Natural killer cell (primary cell): ENCODE results near the gene TSPOAP1. TPM values are rescaled to one million over a fixed set of nuclear protein-coding genes. Genes with fewer than 3 reads are reported as not detected.
A peak's percentile ranks its signal among the peaks of the same experiment; 100 is the strongest.

Experiments
- ATAC-seq, 3 donors: fragments of 150-1000 bp in 2 of 3; fragments of 200-7000 bp in 1 of 3; cut with Tn5 transposase; 1 replicate in 1 of 3; 2 replicates in 2 of 3; pipeline ENCODE4 v1.10.0; 2021; ENCODE audit warnings: mild to moderate bottlenecking in 2 of 3, moderate library complexity in 2 of 3
- DNase-seq, 2 donors: peaks; one replicate each; pipeline versions ENCODE4 v3.0.0 to v3.0.0-alpha.2; 2013 to 2021; ENCODE audit warnings: mixed read lengths in 1 of 2
- H3K27ac ChIP-seq: one replicate; pipeline ENCODE4 v1.5.1; 2013; ENCODE audit warnings: mild to moderate bottlenecking, low read length
- H3K27me3 ChIP-seq: one replicate; pipeline ENCODE4 v1.6.1; 2013; ENCODE audit warnings: low read length; ENCODE audit not compliant: control insufficient read depth, insufficient read depth
- H3K36me3 ChIP-seq: one replicate; pipeline ENCODE4 v1.6.1; 2013; ENCODE audit warnings: low read length; ENCODE audit not compliant: control insufficient read depth, insufficient read depth
- H3K4me1 ChIP-seq: one replicate; pipeline ENCODE4 v1.6.1; 2013; ENCODE audit warnings: low read length; ENCODE audit not compliant: control insufficient read depth, insufficient read depth
- H3K4me3 ChIP-seq: one replicate; pipeline ENCODE4 v1.5.1; 2013; ENCODE audit warnings: low read length
- H3K9me3 ChIP-seq: one replicate; pipeline ENCODE4 v1.6.1; 2013; ENCODE audit warnings: low read length; ENCODE audit not compliant: control insufficient read depth, insufficient read depth
- H3K27ac Mint-ChIP-seq, 2 donors: one replicate each; pipeline ENCODE4 v1.8.0; 2022; ENCODE audit warnings: mild to moderate bottlenecking in 2 of 2, mixed read lengths in 2 of 2, moderate library complexity in 1 of 2
- H3K27me3 Mint-ChIP-seq, 2 donors: one replicate each; pipeline ENCODE4 v1.8.0; 2022; ENCODE audit warnings: low read depth in 2 of 2, mixed read lengths in 2 of 2
- H3K36me3 Mint-ChIP-seq: one replicate; pipeline ENCODE4 v1.8.0; 2022; ENCODE audit warnings: mixed read lengths
- H3K4me1 Mint-ChIP-seq, 2 donors: one replicate each; pipeline ENCODE4 v1.8.0; 2022; ENCODE audit warnings: mixed read lengths in 2 of 2
- H3K4me3 Mint-ChIP-seq: one replicate; pipeline ENCODE4 v1.8.0; 2022; ENCODE audit warnings: mild to moderate bottlenecking, moderate library complexity, mixed read lengths
- H3K9me3 Mint-ChIP-seq, 2 donors: one replicate each; pipeline ENCODE4 v1.8.0; 2022; ENCODE audit warnings: mixed read lengths in 2 of 2
- CTCF ChIP-seq: fragments of 200-600 bp; IDR thresholded peaks from one replicate; pipeline ENCODE4 v1.8.0; 2022; ENCODE audit warnings: antibody characterized with exemption
- WGBS: methylation state at CpG from one replicate; pipeline ENCODE4 v1.1.7; 2013; ENCODE audit warnings: missing lambda C conversion rate; ENCODE audit not compliant: insufficient coverage; 5-methylcytosine and 5-hydroxymethylcytosine counted together
- intact Hi-C: fragments of 100-400 bp; cut with micrococcal nuclease; formaldehyde crosslinking; loops from one replicate; pipeline ENCODE4 v1.14.2; 2022
- total RNA-seq, 4 donors: library from RNA; stranded (reverse); fragments of 120-200 nt in 1 of 4; gene quantifications; one replicate each; pipeline versions ENCODE4 v1.2.3 to v1.2.4, GENCODE V29; 2013 to 2022

The TSPOAP1 gene
- total RNA-seq, 3 donors from 2014 or later (not counting 1 experiment from before 2014, with no cell fraction given), result 176 to 282 (median 246) TPM

- Mint-ChIP-seq H3K36me3 (peaks cover 7% of the 10 kb centered on the region), H3K4me3 (no peak overlapping the region), H3K27me3 (no peaks in the 10 kb centered on the region), H3K4me1 (peaks cover 26 to 35% of the 10 kb centered on the region in 2 donors), H3K9me3 (no peaks in the 10 kb centered on the region), H3K27ac (peak overlapping the region; percentile 11 to 70)
- ATAC-seq (no peak), DNase-seq (no peak)
- 98% methylated on average over 6 of the region's 7 CpGs for WGBS
- Histone ChIP-seq H3K27ac (no peak overlapping the region), H3K9me3 (no peaks in the 10 kb centered on the region), H3K27me3 (no peaks in the 10 kb centered on the region), H3K4me3 (no peak overlapping the region), H3K4me1 (peaks cover 58% of the 10 kb centered on the region), H3K36me3 (peaks cover 67% of the 10 kb centered on the region)
- no peak for TF ChIP-seq CTCF
- intact Hi-C loops, result no loop called here
Measured at GRCh38 chr17:58320163-58320558, 8.4 kb downstream of the TSPOAP1 start.

- intact Hi-C loops, result loop anchor here (5.0 kb wide), 1 partner anchor 168 kb away; the partner anchor contains the start of gene HSF5
- no peak for DNase-seq
- 98% methylated on average over 24 of the region's 25 CpGs for WGBS
- Histone ChIP-seq H3K27me3 (no peaks in the 10 kb centered on the region), H3K4me1 (peaks cover 51% of the 10 kb centered on the region), H3K36me3 (peaks cover 73% of the 10 kb centered on the region), H3K9me3 (no peaks in the 10 kb centered on the region), H3K27ac (no peak overlapping the region), H3K4me3 (no peak overlapping the region)
- Mint-ChIP-seq H3K4me3 (no peak overlapping the region), H3K9me3 (no peaks in the 10 kb centered on the region), H3K27me3 (no peaks in the 10 kb centered on the region), H3K4me1 (peaks cover 23 to 36% of the 10 kb centered on the region in 2 donors), H3K36me3 (peaks cover 7% of the 10 kb centered on the region), H3K27ac (peak overlapping the region; percentile 11 to 46)
- no peak for ATAC-seq
- no peak for TF ChIP-seq CTCF
Measured at GRCh38 chr17:58319173-58320162, 9.1 kb downstream of the TSPOAP1 start.

GRCh38 chr17:58318627-58319172 lies 9.9 kb downstream of the TSPOAP1 start:
- H3K9me3 Mint-ChIP-seq, result no peaks in the 10 kb centered on the region
- H3K36me3 Mint-ChIP-seq, result peaks cover 7% of the 10 kb centered on the region
- H3K27me3 Mint-ChIP-seq, result no peaks in the 10 kb centered on the region
- Histone ChIP-seq H3K27ac (peak overlapping the region; percentile 71), H3K4me1 (peaks cover 45% of the 10 kb centered on the region), H3K4me3 (no peak overlapping the region), H3K9me3 (no peaks in the 10 kb centered on the region), H3K27me3 (no peaks in the 10 kb centered on the region), H3K36me3 (peaks cover 80% of the 10 kb centered on the region)
- 96% methylated on average over 7 of the region's 7 CpGs for WGBS
- peaks cover 23 to 41% of the 10 kb centered on the region in 2 donors for H3K4me1 Mint-ChIP-seq
- H3K27ac Mint-ChIP-seq, result peak overlapping the region; percentile 90 to 92
- intact Hi-C loops, result loop anchor here (5.0 kb wide), 1 partner anchor 169 kb away; the partner anchor contains the start of gene HSF5
- DNase-seq (no peak), ATAC-seq (no peak)
- TF ChIP-seq CTCF, result no peak
- no peak overlapping the region for H3K4me3 Mint-ChIP-seq
